ENCODE results near the gene EFCAB9.

The EFCAB9 gene

GRCh38 chr5:172245046-172245445, 51.1 kb downstream of the EFCAB9 start:
- no peak for DNase-seq

GRCh38 chr5:172245703-172246125, 51.7 kb downstream of the EFCAB9 start:
- DNase-seq = no peak

- no peak for DNase-seq
Measured at GRCh38 chr5:172248637-172249036, 54.7 kb downstream of the EFCAB9 start.

DNA sequence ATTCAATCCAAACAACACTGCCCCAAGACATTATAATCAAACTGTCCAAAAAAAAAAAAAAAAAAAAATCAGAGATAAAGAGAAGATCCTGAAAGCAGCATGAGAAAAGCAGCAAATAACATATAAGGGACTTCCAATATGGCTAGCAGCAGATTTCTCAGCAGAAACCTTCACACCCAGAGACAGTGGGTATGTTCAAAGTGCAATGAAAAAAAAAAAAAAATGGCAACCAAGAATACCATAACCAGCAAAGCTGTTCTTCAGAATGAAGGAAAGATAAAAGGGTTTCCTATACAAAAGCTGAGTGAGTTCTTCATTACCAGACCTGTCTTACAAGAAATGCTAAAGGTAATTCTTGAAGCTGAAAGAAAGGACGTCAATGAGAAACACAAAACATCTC, 57.4 kb downstream of the EFCAB9 start:
- no peak for DNase-seq

- no peak for DNase-seq
Measured at GRCh38 chr5:172252501-172252900, 58.5 kb downstream of the EFCAB9 start.
